ENCODE results near the gene BABAM2. TPM values are rescaled to one million over a fixed set of nuclear protein-coding genes. Genes with fewer than 3 reads are reported as not detected.

The BABAM2 gene
- total and polyA plus RNA-seq, 2 experiments from 2014 or later: 35.2 to 46.1 TPM

- Histone ChIP-seq H3K9me3 (ENCODE audit: low read depth) (no peaks in the 10 kb centered on the region), H3K9ac (no peak overlapping the region), H3K9me2 (ENCODE audit: insufficient read depth) (no peaks in the 10 kb centered on the region), H3K4me1 (ENCODE audit: insufficient read depth) (no peaks in the 10 kb centered on the region), H4K20me1 (ENCODE audit: insufficient read depth) (no peaks in the 10 kb centered on the region), H3K27ac (no peak overlapping the region), H3F3A (ENCODE audit: insufficient read depth) (no peaks in the 10 kb centered on the region), H3K4me3 (no peak overlapping the region), H2AFZ (no peak overlapping the region), H3K4me2 (ENCODE audit: unreplicated experiment) (no peak overlapping the region), H3K27me3 (replicated peaks; ENCODE audit: insufficient read depth) (no peaks in the 10 kb centered on the region), H3K79me2 (ENCODE audit: insufficient read depth) (no peaks in the 10 kb centered on the region), H3K36me3 (ENCODE audit: low read depth) (no peaks in the 10 kb centered on the region)
- TF ChIP-seq EZH2phosphoT487 (IDR thresholded peaks at IDR 0.05; ENCODE audit: insufficient read depth, low read depth): no peak
- no peak for TF ChIP-seq EZH2 (IDR thresholded peaks at IDR 0.05; ENCODE audit: insufficient read depth, poor library complexity, severe bottlenecking)
- WGBS, 2 experiments (ENCODE audit: low coverage in 1 of 2, low lambda C conversion rate in 2 of 2, missing lambda C conversion rate in 2 of 2): 91 to 96% methylated on average over 6 of the region's 6 CpGs
- in situ Hi-C loops (cut with MboI): no loop called here
- no peak for DNase-seq
Measured at GRCh38 chr2:28320009-28320365, 429.5 kb downstream of the BABAM2 start.

GRCh38 chr2:28320371-28320770 lies 429.8 kb downstream of the BABAM2 start:
- H3K9me2 ChIP-seq (ENCODE audit: insufficient read depth): no peaks in the 10 kb centered on the region
- no peak for TF ChIP-seq EZH2 (IDR thresholded peaks at IDR 0.05; ENCODE audit: insufficient read depth, poor library complexity, severe bottlenecking)
- TF ChIP-seq EZH2phosphoT487 (IDR thresholded peaks at IDR 0.05; ENCODE audit: insufficient read depth, low read depth): no peak
- H3K79me2 ChIP-seq (ENCODE audit: insufficient read depth): no peaks in the 10 kb centered on the region
- no peaks in the 10 kb centered on the region for H3K27me3 ChIP-seq (replicated peaks; ENCODE audit: insufficient read depth)
- no peaks in the 10 kb centered on the region for H3K4me1 ChIP-seq (ENCODE audit: insufficient read depth)
- in situ Hi-C loops (cut with MboI): no loop called here
- no peak overlapping the region for H3K4me2 ChIP-seq (ENCODE audit: unreplicated experiment)
- H3K4me3 ChIP-seq: no peak overlapping the region
- no peak for DNase-seq
- H3F3A ChIP-seq (ENCODE audit: insufficient read depth): no peaks in the 10 kb centered on the region
- 87% methylated on average over 7 of the region's 7 CpGs for WGBS, 2 experiments (ENCODE audit: low coverage in 1 of 2, low lambda C conversion rate in 2 of 2, missing lambda C conversion rate in 2 of 2)
- H3K9me3 ChIP-seq (ENCODE audit: low read depth): no peaks in the 10 kb centered on the region
- H2AFZ ChIP-seq: no peak overlapping the region
- H3K36me3 ChIP-seq (ENCODE audit: low read depth): no peaks in the 10 kb centered on the region
- no peaks in the 10 kb centered on the region for H4K20me1 ChIP-seq (ENCODE audit: insufficient read depth)
- H3K9ac ChIP-seq: no peak overlapping the region
- no peak overlapping the region for H3K27ac ChIP-seq

GRCh38 chr2:28321426-28321825 lies 430.9 kb downstream of the BABAM2 start:
- Histone ChIP-seq H3K4me2 (ENCODE audit: unreplicated experiment) (no peak overlapping the region), H3K9me2 (ENCODE audit: insufficient read depth) (no peaks in the 10 kb centered on the region), H3K79me2 (ENCODE audit: insufficient read depth) (no peaks in the 10 kb centered on the region), H3K36me3 (ENCODE audit: low read depth) (no peaks in the 10 kb centered on the region), H3K9ac (no peak overlapping the region), H3K4me1 (ENCODE audit: insufficient read depth) (no peaks in the 10 kb centered on the region), H4K20me1 (ENCODE audit: insufficient read depth) (no peaks in the 10 kb centered on the region), H3K4me3 (no peak overlapping the region), H3K27me3 (replicated peaks; ENCODE audit: insufficient read depth) (no peaks in the 10 kb centered on the region), H3K9me3 (ENCODE audit: low read depth) (no peaks in the 10 kb centered on the region), H2AFZ (no peak overlapping the region), H3K27ac (no peak overlapping the region), H3F3A (ENCODE audit: insufficient read depth) (no peaks in the 10 kb centered on the region)
- WGBS, 2 experiments (ENCODE audit: low coverage in 1 of 2, low lambda C conversion rate in 2 of 2, missing lambda C conversion rate in 2 of 2): 95% methylated on average over 4 of the region's 4 CpGs
- no peak for TF ChIP-seq EZH2 (IDR thresholded peaks at IDR 0.05; ENCODE audit: insufficient read depth, poor library complexity, severe bottlenecking)
- no peak for TF ChIP-seq EZH2phosphoT487 (IDR thresholded peaks at IDR 0.05; ENCODE audit: insufficient read depth, low read depth)
- no peak for DNase-seq
- in situ Hi-C loops (cut with MboI): no loop called here

- Histone ChIP-seq H3K27ac (no peak overlapping the region), H3K9me2 (ENCODE audit: insufficient read depth) (no peaks in the 10 kb centered on the region), H3K9ac (no peak overlapping the region), H3K36me3 (ENCODE audit: low read depth) (no peaks in the 10 kb centered on the region), H3K4me3 (no peak overlapping the region), H3K4me1 (ENCODE audit: insufficient read depth) (0 out of 2 replicates have a peak, but pooled peaks cover under 1% of the 10 kb centered on the region), H3F3A (ENCODE audit: insufficient read depth) (no peaks in the 10 kb centered on the region), H3K27me3 (replicated peaks; ENCODE audit: insufficient read depth) (no peaks in the 10 kb centered on the region), H4K20me1 (ENCODE audit: insufficient read depth) (no peaks in the 10 kb centered on the region), H3K9me3 (ENCODE audit: low read depth) (no peaks in the 10 kb centered on the region), H3K79me2 (ENCODE audit: insufficient read depth) (no peaks in the 10 kb centered on the region), H3K4me2 (ENCODE audit: unreplicated experiment) (no peak overlapping the region), H2AFZ (no peak overlapping the region)
- WGBS, 2 experiments (ENCODE audit: low coverage in 1 of 2, low lambda C conversion rate in 2 of 2, missing lambda C conversion rate in 2 of 2): 94 to 95% methylated on average over 5 of the region's 5 CpGs
- in situ Hi-C loops (cut with MboI): no loop called here
- DNase-seq: no peak
- TF ChIP-seq EZH2 (IDR thresholded peaks at IDR 0.05; ENCODE audit: insufficient read depth, poor library complexity, severe bottlenecking): no peak
- TF ChIP-seq EZH2phosphoT487 (IDR thresholded peaks at IDR 0.05; ENCODE audit: insufficient read depth, low read depth): no peak
Measured at GRCh38 chr2:28322051-28322450, 431.5 kb downstream of the BABAM2 start.

GRCh38 chr2:28322456-28322855 lies 431.9 kb downstream of the BABAM2 start:
- no peak overlapping the region for H2AFZ ChIP-seq

More at GRCh38 chr2:28322456-28322855, 431.9 kb downstream of the BABAM2 start:
- in situ Hi-C loops (cut with MboI): no loop called here
- no peak for TF ChIP-seq EZH2phosphoT487 (IDR thresholded peaks at IDR 0.05; ENCODE audit: insufficient read depth, low read depth)
- no peak for TF ChIP-seq EZH2 (IDR thresholded peaks at IDR 0.05; ENCODE audit: insufficient read depth, poor library complexity, severe bottlenecking)
- H3K4me1 ChIP-seq (ENCODE audit: insufficient read depth): 0 out of 2 replicates have a peak, but pooled peaks cover 4% of the 10 kb centered on the region
- H3K36me3 ChIP-seq (ENCODE audit: low read depth): no peaks in the 10 kb centered on the region
- H3K27me3 ChIP-seq (replicated peaks; ENCODE audit: insufficient read depth): no peaks in the 10 kb centered on the region
- H3K4me2 ChIP-seq (ENCODE audit: unreplicated experiment): no peak overlapping the region
- DNase-seq: no peak
- peaks cover 4% of the 10 kb centered on the region; the same call in 1 of the 2 replicates for H3F3A ChIP-seq (ENCODE audit: insufficient read depth)
- H3K9me2 ChIP-seq (ENCODE audit: insufficient read depth): no peaks in the 10 kb centered on the region
- no peak overlapping the region for H3K27ac ChIP-seq
- 98% methylated on average over 8 of the region's 8 CpGs for WGBS, 2 experiments (ENCODE audit: low coverage in 1 of 2, low lambda C conversion rate in 2 of 2, missing lambda C conversion rate in 2 of 2)
- H3K79me2 ChIP-seq (ENCODE audit: insufficient read depth): no peaks in the 10 kb centered on the region
- H3K9ac ChIP-seq: no peak overlapping the region
- H4K20me1 ChIP-seq (ENCODE audit: insufficient read depth): no peaks in the 10 kb centered on the region
- no peaks in the 10 kb centered on the region for H3K9me3 ChIP-seq (ENCODE audit: low read depth)
- H3K4me3 ChIP-seq: no peak overlapping the region
